ENCODE data around the gene MRPL52. TPM values are rescaled to one million over a fixed set of nuclear protein-coding genes. Genes with fewer than 3 reads are reported as not detected.
A peak's percentile ranks its signal among the peaks of the same experiment; 100 is the strongest.

The MRPL52 gene
- total and polyA plus RNA-seq, 9 donors: 29.0 to 78.3 (median 53.7) TPM

GRCh38 chr14:22870811-22871223 lies 41.1 kb downstream of the MRPL52 start:
- H3K4me1 ChIP-seq (ENCODE audit: insufficient read depth): peaks cover 4% of the 10 kb centered on the region
- TF ChIP-seq EP300 (IDR thresholded peaks at IDR 0.05): no peak
- no peak for TF ChIP-seq POLR2A (IDR thresholded peaks at IDR 0.05)
- H3K9me3 ChIP-seq: no peaks in the 10 kb centered on the region
- no peak for DNase-seq
- intact Hi-C loops (cut with DNase I): loop anchor here in 2 of 4 donors (5.0 to 10.0 kb wide), 2 partner anchors 114 to 116 kb away; partner anchors contain the start of gene AJUBA (in 1 of the 2)
- H3K27me3 ChIP-seq: no peaks in the 10 kb centered on the region
- H3K4me3 ChIP-seq: peak overlapping the region; percentile 86
- no peaks in the 10 kb centered on the region for H3K36me3 ChIP-seq
- peak overlapping the region; percentile 96 to 98 for H3K27ac ChIP-seq
- WGBS, 3 donors: 0% methylated on average over 1 of the region's 1 CpG

- H3K27me3 ChIP-seq: no peaks in the 10 kb centered on the region
- H3K27ac ChIP-seq: peak within 1 kb of the TSS; percentile 96 to 98
- H3K9me3 ChIP-seq: no peaks in the 10 kb centered on the region
- intact Hi-C loops (cut with DNase I): loop anchor here in 3 of 4 donors (2.0 to 10.0 kb wide), 3 partner anchors 57 to 116 kb away; partner anchors contain the start of genes AJUBA (in 1 of the 3) and PRMT5 (in 1 of the 3)
- peaks cover 4% of the 10 kb centered on the region for H3K4me1 ChIP-seq (ENCODE audit: insufficient read depth)
- peak; percentile 91 to 94 (median 92) for DNase-seq
- WGBS, 3 donors: 0 to 1% (median 1%) methylated on average over 49 to 50 of the region's 50 CpGs
- peak; percentile 20 for TF ChIP-seq EP300 (IDR thresholded peaks at IDR 0.05)
- peak; percentile 79 for TF ChIP-seq POLR2A (IDR thresholded peaks at IDR 0.05)
- peak in 1 of 3 donors; percentile 20 for TF ChIP-seq CTCF (IDR thresholded peaks at IDR 0.05)
- no peaks in the 10 kb centered on the region for H3K36me3 ChIP-seq
- H3K4me3 ChIP-seq: peak within 1 kb of the TSS; percentile 86
Observed at GRCh38 chr14:22871224-22872032, 41.7 kb downstream of the MRPL52 start, which contains the start of gene LRP10. Gene LRP10 (plus strand): TSS chr14:22871740. CDS start chr14:22872304, 564 bp downstream.

- Histone ChIP-seq H3K27ac (peak overlapping the region; percentile 96 to 98), H3K4me3 (peak overlapping the region; percentile 86), H3K36me3 (no peaks in the 10 kb centered on the region), H3K27me3 (no peaks in the 10 kb centered on the region), H3K4me1 (ENCODE audit: insufficient read depth) (peaks cover 4% of the 10 kb centered on the region), H3K9me3 (no peaks in the 10 kb centered on the region)
- peak; percentile 84 to 92 (median 90) for DNase-seq
- intact Hi-C loops (cut with DNase I): loop anchor here in 3 of 4 donors (2.0 to 10.0 kb wide), 3 partner anchors 57 to 115 kb away; partner anchors contain the start of genes AJUBA (in 1 of the 3) and PRMT5 (in 1 of the 3)
- TF ChIP-seq CTCF (IDR thresholded peaks at IDR 0.05): peak; percentile 83 to 93 (median 93)
- TF ChIP-seq EP300 (IDR thresholded peaks at IDR 0.05): no peak
- TF ChIP-seq POLR2A (IDR thresholded peaks at IDR 0.05): peak; percentile 53
- 0 to 1% (median 1%) methylated on average over 35 to 45 of the region's 45 CpGs for WGBS, 3 donors
Observed at GRCh38 chr14:22872033-22872832, 42.5 kb downstream of the MRPL52 start.

GRCh38 chr14:22872833-22873520 lies 43.3 kb downstream of the MRPL52 start:
- Histone ChIP-seq H3K36me3 (no peaks in the 10 kb centered on the region), H3K4me3 (peak overlapping the region; percentile 86), H3K9me3 (no peaks in the 10 kb centered on the region), H3K27ac (peak overlapping the region in 1 of 2 donors; percentile 96), H3K4me1 (ENCODE audit: insufficient read depth) (peaks cover 4% of the 10 kb centered on the region), H3K27me3 (no peaks in the 10 kb centered on the region)
- 30 to 32% (median 32%) methylated on average over 10 of the region's 10 CpGs for whole genome bisulfite sequencing, 3 donors
- TF ChIP-seq POLR2A (IDR thresholded peaks at IDR 0.05) (no peak), CTCF (IDR thresholded peaks at IDR 0.05) (no peak)
- intact Hi-C loops (cut with DNase I): loop anchor here in 3 of 4 donors (2.0 to 10.0 kb wide), 3 partner anchors 56 to 114 kb away; partner anchors contain the start of genes AJUBA (in 1 of the 3) and PRMT5 (in 1 of the 3)
- DNase-seq: no peak

All from ovary (tissue), 9 donors.